Prostate gland (tissue), 2 donors: ENCODE measurements around the gene NOC4L. TPM values are rescaled to one million over a fixed set of nuclear protein-coding genes. Genes with fewer than 3 reads are reported as not detected.

ENCODE experiments used
- DNase-seq: peaks from one replicate; pipeline ENCODE4 v3.0.0-alpha.2; 2019; ENCODE audit warnings: low spot score
- H3K27ac ChIP-seq, 2 donors: fragments of 200-600 bp; sonication (generic); 2 replicates each; pipeline ENCODE4 v1.5.1; 2017 to 2019
- H3K27me3 ChIP-seq: fragments of 200-600 bp; sonication (generic); replicated peaks from 2 replicates; pipeline ENCODE4 v1.5.1; 2019; ENCODE audit not compliant: insufficient read depth
- H3K36me3 ChIP-seq, 2 donors: fragments of 200-600 bp; sonication (generic); 1 replicate in 1 of 2; 2 replicates in 1 of 2; pipeline versions ENCODE4 v1.5.1 to v1.8.1; 2017 to 2019
- H3K4me1 ChIP-seq: fragments of 200-600 bp; sonication (generic); replicated peaks from 2 replicates; pipeline ENCODE4 v1.5.1; 2019
- H3K4me3 ChIP-seq, 2 donors: fragments of 200-600 bp; sonication (generic); 2 replicates each; pipeline ENCODE4 v1.5.1; 2017 to 2019
- H3K9me3 ChIP-seq: fragments of 200-600 bp; sonication (generic); 2 replicates; pipeline ENCODE4 v1.5.1; 2017
- CTCF ChIP-seq, 4 experiments: fragments of 200-600 bp in 2 of 4; fragments of 450-650 bp in 2 of 4; sonication (generic) in 2 of 4; IDR thresholded peaks; 1 replicate in 3 of 4; 2 replicates in 1 of 4; pipeline ENCODE4 v1.5.1; 2016 to 2019; ENCODE audit warnings: antibody characterized with exemption in 4 of 4, mild to moderate bottlenecking in 2 of 4, moderate library complexity in 2 of 4
- POLR2A ChIP-seq: fragments of 450-650 bp; IDR thresholded peaks from one replicate; pipeline ENCODE4 v1.6.1; 2016; ENCODE audit warnings: antibody characterized with exemption, mild to moderate bottlenecking
- POLR2AphosphoS5 ChIP-seq: sonication (generic); formaldehyde crosslinking; IDR thresholded peaks from one replicate; pipeline ENCODE4 v1.6.1; 2017; ENCODE audit warnings: antibody characterized with exemption
- WGBS: methylation state at CpG from one replicate; pipeline ENCODE4 v1.1.5; 2018; 5-methylcytosine and 5-hydroxymethylcytosine counted together
- intact Hi-C: fragments of 100-400 bp; cut with DNase I; formaldehyde crosslinking; loops from one replicate; pipeline ENCODE4 v1.14.2; 2022
- total RNA-seq, 2 donors: library from RNA; depleted of rRNA; stranded (reverse); fragments of >200 nt; gene quantifications; one replicate each; pipeline ENCODE4 v1.1.0, GENCODE V29; 2016

NOC4L gene
- total RNA-seq, 2 donors from 2014 or later, result 12.4 to 32.5 TPM

GRCh38 chr12:132175496-132176384 lies 31.5 kb downstream of the NOC4L start:
- Histone ChIP-seq H3K4me3 (no peak overlapping the region), H3K27me3 (peaks cover 31% of the 10 kb centered on the region), H3K27ac (no peak overlapping the region), H3K9me3 (no peaks in the 10 kb centered on the region), H3K36me3 (no peaks in the 10 kb centered on the region), H3K4me1 (peaks cover 3% of the 10 kb centered on the region)
- intact Hi-C loops, result no loop called here
- 49% methylated on average over 31 of the region's 35 CpGs for WGBS
- DNase-seq, result no peak
- TF ChIP-seq CTCF (IDR thresholded peaks at IDR 0.05) (no peak), POLR2A (no peak), POLR2AphosphoS5 (no peak)

DNA sequence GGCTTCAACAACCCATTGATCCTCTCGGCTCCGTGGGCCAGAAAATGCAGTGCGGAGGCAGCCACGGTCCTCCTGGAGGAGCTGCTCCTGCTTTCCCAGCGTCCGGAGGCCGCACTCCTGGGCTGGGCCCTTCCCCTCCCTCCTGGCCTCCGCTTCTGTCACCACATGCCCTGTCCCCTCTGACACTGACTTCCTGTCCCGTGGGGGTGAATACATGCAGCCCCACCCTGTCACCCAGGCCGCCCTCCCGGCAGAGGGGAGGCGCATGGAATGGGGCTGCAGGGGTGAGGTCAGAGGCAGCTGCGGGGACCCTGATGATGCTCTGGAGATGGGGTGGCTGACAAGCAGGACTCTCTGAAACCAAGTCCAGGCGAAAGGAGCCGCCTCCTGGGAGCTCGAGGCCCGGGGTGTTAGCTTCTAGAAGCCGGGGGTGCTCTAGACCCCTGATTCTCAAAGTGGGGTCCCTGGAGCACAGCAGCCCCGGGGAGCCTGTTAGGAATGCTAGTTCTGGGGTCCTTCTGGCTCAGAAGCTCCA lies 32.2 kb downstream of the NOC4L start:
- Histone ChIP-seq H3K27ac (no peak overlapping the region), H3K9me3 (no peaks in the 10 kb centered on the region), H3K4me1 (no peaks in the 10 kb centered on the region), H3K4me3 (no peak overlapping the region), H3K27me3 (peaks cover 31% of the 10 kb centered on the region), H3K36me3 (no peaks in the 10 kb centered on the region)
- TF ChIP-seq POLR2AphosphoS5 (no peak), POLR2A (no peak), CTCF (IDR thresholded peaks at IDR 0.05) (no peak)
- DNase-seq, result no peak
- WGBS, result 58% methylated on average over 19 of the region's 19 CpGs
- intact Hi-C loops, result no loop called here

DNA sequence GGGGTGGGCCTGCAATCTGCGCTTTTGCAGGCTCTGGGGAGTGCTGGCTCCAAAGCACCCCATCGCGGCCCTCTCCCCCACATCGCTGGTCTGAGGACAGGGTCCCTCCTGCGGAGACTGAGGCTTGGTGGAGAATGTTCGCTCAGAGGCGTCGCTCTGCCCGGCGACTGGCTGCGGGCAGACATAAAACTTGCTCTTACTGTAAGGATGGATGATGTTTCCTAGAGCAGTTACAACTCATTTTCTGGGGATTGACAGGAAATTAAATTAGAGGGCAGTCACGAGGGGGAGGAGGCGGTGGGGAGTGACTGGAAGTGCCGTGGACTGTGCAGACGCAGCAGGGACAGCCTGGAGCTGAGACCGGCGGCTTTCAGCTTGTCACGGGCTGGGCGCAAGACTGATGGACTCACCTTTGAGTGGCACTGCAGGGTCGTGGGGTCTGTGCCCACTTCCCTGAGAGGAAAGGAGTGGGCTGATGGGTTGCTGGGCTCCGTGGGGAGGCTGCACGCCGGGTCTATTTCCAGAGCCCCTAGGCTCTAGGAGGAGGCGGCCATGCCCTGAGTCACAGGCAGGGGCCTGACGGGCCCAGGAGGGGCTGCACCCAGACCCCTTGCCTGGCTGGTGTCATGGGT lies 32.8 kb downstream of the NOC4L start:
- no peaks in the 10 kb centered on the region for H3K4me1 ChIP-seq
- H3K9me3 ChIP-seq, result no peaks in the 10 kb centered on the region
- H3K36me3 ChIP-seq, result no peaks in the 10 kb centered on the region
- intact Hi-C loops, result no loop called here
- H3K27ac ChIP-seq, result no peak overlapping the region
- no peak for DNase-seq
- H3K4me3 ChIP-seq, result no peak overlapping the region
- peaks cover 31% of the 10 kb centered on the region for H3K27me3 ChIP-seq
- no peak for TF ChIP-seq POLR2A
- no peak for TF ChIP-seq CTCF (IDR thresholded peaks at IDR 0.05)
- 79% methylated on average over 25 of the region's 25 CpGs for WGBS

DNA sequence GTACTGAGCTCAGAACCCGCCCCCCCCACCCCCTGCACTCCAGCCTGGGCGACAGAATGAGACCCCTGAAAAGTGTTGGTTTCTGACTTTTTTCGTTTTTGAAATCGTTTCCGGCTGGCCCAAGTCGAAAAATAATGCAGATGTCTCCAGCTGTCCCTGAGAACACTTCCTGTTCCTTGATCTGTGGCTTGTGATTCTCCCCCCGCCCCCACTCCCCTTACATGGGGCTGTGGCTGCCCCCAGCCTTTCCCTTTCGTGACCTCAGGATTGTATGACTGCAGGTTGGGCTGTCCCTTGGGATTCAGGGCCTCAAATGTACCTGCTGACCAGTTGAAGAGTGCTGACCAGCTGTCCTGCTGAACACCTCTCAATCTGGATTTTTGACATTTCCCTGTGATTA lies 34.1 kb downstream of the NOC4L start:
- no peaks in the 10 kb centered on the region for H3K9me3 ChIP-seq
- H3K27me3 ChIP-seq, result peaks cover 31% of the 10 kb centered on the region
- intact Hi-C loops, result no loop called here
- no peak overlapping the region for H3K4me3 ChIP-seq
- H3K4me1 ChIP-seq, result no peaks in the 10 kb centered on the region
- TF ChIP-seq CTCF (IDR thresholded peaks at IDR 0.05), result no peak
- no peak for TF ChIP-seq POLR2AphosphoS5
- WGBS, result 42% methylated on average over 8 of the region's 8 CpGs
- no peak for DNase-seq
- H3K27ac ChIP-seq, result no peak overlapping the region
- H3K36me3 ChIP-seq, result no peaks in the 10 kb centered on the region
